CD4-positive, alpha-beta T cell treated with Interleukin-6 for 4 hours (primary cell): ENCODE measurements around the gene ARHGAP12.

Experiments used
- DNase-seq: peaks from one replicate; pipeline ENCODE4 v3.0.0-alpha.2; 2020; ENCODE audit warnings: mixed read lengths

Gene ARHGAP12

GRCh38 chr10:31949266-31949665 is 20.6 kb upstream of the ARHGAP12 start:
- no peak for DNase-seq

- DNase-seq, result no peak
These were observed 19.4 kb upstream of the ARHGAP12 start for GRCh38 chr10:31948021-31948420.

- no peak for DNase-seq
These were observed 18.7 kb upstream of the ARHGAP12 start for GRCh38 chr10:31947144-31947926.

GRCh38 chr10:31945392-31945791 is 16.8 kb upstream of the ARHGAP12 start:
- no peak for DNase-seq

DNA sequence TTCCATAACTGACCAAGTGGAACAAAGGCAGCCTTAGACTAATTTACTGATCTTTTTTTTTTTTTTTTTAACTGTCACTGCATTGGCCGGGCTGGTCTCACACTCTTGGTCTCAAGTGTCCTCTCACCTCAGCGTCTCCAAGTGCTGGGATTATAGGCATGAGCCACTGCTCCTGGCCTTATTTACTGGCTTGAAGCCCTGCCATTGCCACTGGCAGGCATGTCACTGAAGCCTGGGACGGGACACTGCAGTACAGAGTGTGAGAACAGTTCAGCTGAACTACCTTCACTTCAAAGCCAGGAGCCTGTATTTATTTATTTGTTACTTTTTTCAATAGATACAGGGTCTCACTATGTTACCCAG is 15.4 kb upstream of the ARHGAP12 start:
- DNase-seq, result no peak

GRCh38 chr10:31942892-31943291 is 14.3 kb upstream of the ARHGAP12 start:
- DNase-seq, result no peak

- DNase-seq, result no peak
These were observed 13.8 kb upstream of the ARHGAP12 start for GRCh38 chr10:31942435-31942834.

DNA sequence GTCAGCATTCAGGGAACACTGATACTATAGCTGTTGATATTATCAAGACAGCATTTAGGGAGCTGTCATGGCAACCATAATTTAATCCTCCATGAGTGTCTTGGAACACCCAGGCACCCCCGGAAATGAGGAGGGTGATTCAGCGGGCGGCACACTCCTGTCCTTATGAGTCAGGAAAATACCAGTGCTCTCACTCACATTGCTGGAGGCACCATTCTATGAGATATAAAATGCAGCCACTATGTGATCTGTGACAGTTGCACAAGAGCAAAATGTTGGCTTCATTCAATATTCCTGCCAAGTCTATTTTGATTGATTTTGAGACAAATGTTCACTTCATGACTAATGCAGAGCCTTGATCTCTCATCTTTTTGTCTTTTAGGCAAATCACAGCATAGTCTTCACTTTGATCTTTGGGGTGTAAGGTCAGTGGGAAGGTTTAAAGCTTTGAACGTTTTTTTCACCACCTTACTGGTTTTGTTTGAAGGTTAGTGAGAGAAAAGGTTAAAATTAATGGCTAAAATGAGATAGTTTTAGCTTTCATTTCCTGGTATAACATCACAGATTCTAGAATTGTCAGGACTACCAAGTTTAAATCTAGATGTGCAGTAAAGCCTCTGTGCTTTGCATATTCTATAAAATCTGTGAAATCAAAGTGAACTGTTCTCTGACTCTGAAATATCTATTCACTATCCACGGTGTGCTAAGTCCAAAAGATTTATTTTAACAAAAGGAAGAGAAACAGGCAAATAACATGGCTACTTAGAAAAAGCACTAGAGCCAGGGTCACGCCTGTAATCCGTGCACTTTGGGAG is 12.4 kb upstream of the ARHGAP12 start:
- no peak for DNase-seq

- no peak for DNase-seq
These were observed 11.4 kb upstream of the ARHGAP12 start for GRCh38 chr10:31939797-31940708.

GRCh38 chr10:31937371-31937770 is 8.7 kb upstream of the ARHGAP12 start:
- no peak for DNase-seq

DNA sequence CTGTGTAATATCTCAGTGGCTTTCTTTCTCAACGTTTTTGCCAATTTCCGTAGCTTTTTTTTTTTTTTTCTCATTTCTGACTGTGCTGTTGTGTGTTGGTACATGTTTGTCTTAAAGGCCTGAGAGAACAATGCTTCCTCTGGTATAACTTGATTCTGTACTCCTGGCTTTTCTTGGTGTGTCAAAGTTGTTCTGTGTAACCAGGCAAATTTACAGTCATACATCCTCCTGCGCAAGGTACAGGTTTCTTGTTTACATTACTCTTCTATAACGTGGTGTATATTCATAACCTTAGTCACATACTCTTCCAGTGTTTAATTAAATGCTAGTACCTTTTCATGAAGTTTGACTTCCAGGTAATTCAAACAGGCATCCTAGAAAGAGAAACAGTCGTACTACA is 8.3 kb upstream of the ARHGAP12 start:
- DNase-seq, result no peak

- DNase-seq, result no peak
These were observed 7.5 kb upstream of the ARHGAP12 start for GRCh38 chr10:31936086-31936485.

GRCh38 chr10:31935678-31936077 is 7.0 kb upstream of the ARHGAP12 start:
- DNase-seq, result no peak

- no peak for DNase-seq
These were observed 4.2 kb upstream of the ARHGAP12 start for GRCh38 chr10:31932838-31933237.

DNA sequence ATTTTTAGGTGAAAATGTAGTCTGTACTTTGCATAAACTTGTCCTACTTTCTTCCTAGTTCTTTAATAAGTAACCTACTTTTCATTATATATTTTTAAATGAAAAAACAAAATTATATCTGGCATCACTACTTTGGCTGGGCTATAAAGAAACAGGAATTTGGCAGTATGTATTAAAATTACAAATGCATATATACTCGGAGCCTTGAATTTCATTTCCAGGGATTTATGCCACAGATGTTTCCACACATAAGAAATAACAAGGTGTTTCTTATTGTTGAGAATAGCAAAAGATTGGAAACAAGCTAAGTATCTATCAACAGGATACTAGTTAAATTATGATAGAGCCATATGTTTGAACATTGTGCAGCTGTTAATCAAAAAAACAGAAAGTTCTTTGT is 2.2 kb upstream of the ARHGAP12 start:
- DNase-seq, result no peak

DNA sequence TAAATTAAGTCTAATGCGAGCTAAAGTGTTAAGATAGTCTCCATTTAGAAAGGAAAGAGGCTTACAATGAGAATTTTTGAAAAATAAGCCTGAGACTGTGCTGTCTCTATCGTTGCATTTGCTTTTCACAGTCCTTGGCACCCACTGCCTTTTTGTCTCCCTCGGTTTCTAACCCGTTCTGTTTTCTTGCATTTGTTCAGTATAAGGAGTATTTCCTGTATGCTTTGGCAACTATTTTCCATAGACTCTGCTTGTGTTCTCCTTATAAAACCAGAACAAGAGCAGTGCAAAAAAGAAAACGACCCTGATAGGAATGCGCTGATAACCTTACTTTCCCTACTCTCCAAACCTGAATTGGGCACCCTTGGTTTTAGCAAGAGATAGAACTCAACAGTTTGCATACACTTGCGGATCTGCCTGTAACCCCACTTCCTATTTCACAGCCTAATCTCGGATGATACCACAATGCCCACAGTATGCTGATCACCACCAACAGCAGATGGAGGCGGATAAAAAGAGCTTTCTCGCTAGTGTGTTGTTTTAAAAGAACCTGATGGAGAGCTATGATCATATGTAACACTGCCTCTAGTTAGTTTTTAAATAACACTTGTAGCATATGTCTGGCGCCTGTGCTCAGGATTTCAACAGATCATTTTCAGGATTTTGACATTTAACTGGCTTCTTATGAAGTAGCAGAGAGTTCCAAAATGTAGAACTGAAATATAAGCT is 1.6 kb upstream of the ARHGAP12 start:
- peak; percentile 29 for DNase-seq

- peak; percentile 32 for DNase-seq
These were observed 811 bp upstream of the ARHGAP12 start for GRCh38 chr10:31929261-31930022.

- DNase-seq, result peak; percentile 74
These were observed 615 bp downstream of the ARHGAP12 start for GRCh38 chr10:31927884-31928548.

- DNase-seq, result peak; percentile 31
These were observed 1.1 kb downstream of the ARHGAP12 start for GRCh38 chr10:31927565-31927883.

DNA sequence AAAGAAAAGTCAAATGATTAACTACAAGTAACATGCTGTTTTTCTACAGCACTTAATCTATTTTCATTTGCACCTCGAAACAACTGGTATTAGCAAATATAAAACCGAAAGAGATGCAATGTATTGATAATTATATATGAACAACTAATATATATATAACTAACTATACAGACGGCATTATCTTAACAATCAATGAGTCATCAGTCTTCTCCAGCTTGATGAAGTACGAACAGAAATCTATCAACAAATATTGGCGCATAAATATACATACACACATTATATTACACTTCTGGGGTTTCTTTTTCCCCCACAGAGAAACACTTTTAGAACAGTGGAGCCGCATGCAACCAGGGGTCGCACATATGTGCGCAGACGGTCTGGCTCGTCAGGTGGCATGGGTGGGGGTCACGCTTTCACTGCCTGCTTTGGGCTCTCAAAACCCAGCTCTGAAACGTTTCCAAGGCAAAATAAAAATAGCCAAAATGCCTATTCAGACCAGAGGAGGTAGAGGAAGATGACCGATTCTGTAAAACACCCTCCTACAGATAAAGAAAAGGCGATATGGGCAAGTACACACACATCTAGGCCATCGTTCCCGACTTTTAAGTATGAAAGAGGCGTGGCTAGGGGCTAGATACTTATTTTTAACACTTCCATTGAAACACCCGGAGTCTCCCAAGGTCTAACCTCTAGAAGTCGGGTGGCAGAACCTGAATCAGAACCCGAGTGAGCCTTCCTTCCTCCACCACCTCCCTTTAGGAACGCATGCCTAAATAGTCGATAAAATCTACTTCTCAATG is 1.7 kb downstream of the ARHGAP12 start:
- no peak for DNase-seq
